CD4-positive, alpha-beta T cell (primary cell): Measurements from ENCODE around the gene CBL. TPM values are rescaled to one million over a fixed set of nuclear protein-coding genes. Genes with fewer than 3 reads are reported as not detected.

Experiments
- ATAC-seq: fragments of 200-7000 bp; cut with Tn5 transposase; one replicate; pipeline ENCODE4 v1.10.0; 2022; ENCODE audit warnings: mild to moderate bottlenecking; ENCODE audit not compliant: poor library complexity
- CTCF ChIA-PET: fragments of 350-600 bp; sonication (Branson Sonifier 250); formaldehyde crosslinking; loops from one replicate; lab custom pipeline; 2021; ENCODE audit warnings: antibody characterized with exemption, inconsistent platforms; lab: Charles Lee
- POLR2A ChIA-PET: fragments of 350-600 bp; sonication (Branson Sonifier 250); formaldehyde crosslinking; loops from one replicate; lab custom pipeline; 2021; ENCODE audit warnings: antibody characterized with exemption, inconsistent platforms; lab: Charles Lee
- DNase-seq, 14 experiments: peaks; one replicate each; pipeline ENCODE4 v3.0.0-alpha.2; 2013 to 2020; ENCODE audit warnings: mixed read lengths in 2 of 14
- H3K27ac ChIP-seq, 2 donors: one replicate each; pipeline versions ENCODE4 v1.5.1 to v1.7.0; 2013; ENCODE audit warnings: low read length in 2 of 2, low read depth in 1 of 2, mild to moderate bottlenecking in 1 of 2
- H3K27me3 ChIP-seq, 2 experiments: 1 replicate in 1 of 2; 2 replicates in 1 of 2; pipeline versions ENCODE4 v1.6.1 to v1.7.0; 2013; ENCODE audit warnings: low read length in 2 of 2, control low read depth in 1 of 2, mild to moderate bottlenecking in 1 of 2, moderate library complexity in 1 of 2; ENCODE audit not compliant: insufficient read depth in 2 of 2, control insufficient read depth in 1 of 2
- H3K36me3 ChIP-seq: one replicate; pipeline ENCODE4 v1.6.1; 2013; ENCODE audit warnings: low read length, control low read depth; ENCODE audit not compliant: insufficient read depth
- H3K4me1 ChIP-seq: one replicate; pipeline ENCODE4 v1.6.1; 2013; ENCODE audit warnings: low read length, control low read depth; ENCODE audit not compliant: insufficient read depth
- H3K4me3 ChIP-seq: one replicate; pipeline ENCODE4 v1.5.1; 2013; ENCODE audit warnings: mild to moderate bottlenecking, low read length, moderate library complexity
- H3K9me3 ChIP-seq, 2 experiments: 1 replicate in 1 of 2; 2 replicates in 1 of 2; pipeline versions ENCODE4 v1.6.1 to v1.7.0; 2013; ENCODE audit warnings: low read length in 2 of 2, mild to moderate bottlenecking in 2 of 2, control low read depth in 1 of 2, moderate library complexity in 1 of 2; ENCODE audit not compliant: control insufficient read depth in 1 of 2, insufficient read depth in 1 of 2
- H3K27ac Mint-ChIP-seq: one replicate; pipeline ENCODE4 v1.8.0; 2020; ENCODE audit warnings: mixed read lengths
- H3K27me3 Mint-ChIP-seq: one replicate; pipeline ENCODE4 v1.8.0; 2021; ENCODE audit warnings: mixed read lengths
- H3K36me3 Mint-ChIP-seq: one replicate; pipeline ENCODE4 v1.8.0; 2021; ENCODE audit warnings: low read depth, mixed read lengths
- H3K4me1 Mint-ChIP-seq: one replicate; pipeline ENCODE4 v1.8.0; 2021; ENCODE audit warnings: low read depth, mixed read lengths
- H3K4me3 Mint-ChIP-seq: one replicate; pipeline ENCODE4 v1.8.0; 2020; ENCODE audit warnings: mild to moderate bottlenecking, mixed read lengths
- H3K9me3 Mint-ChIP-seq: one replicate; pipeline ENCODE4 v1.8.0; 2020; ENCODE audit warnings: mixed read lengths
- intact Hi-C, 2 experiments: fragments of 100-400 bp; cut with DNase I in 1 of 2; cut with micrococcal nuclease in 1 of 2; formaldehyde crosslinking; loops; one replicate each; pipeline versions ENCODE4 v1.15.1 to v1.9.0; 2023 to 2025; cut with DNase I, micrococcal nuclease
- total RNA-seq, 174 experiments: library from RNA in 2 of 174; stranded (reverse) in 2 of 174; gene quantifications; one replicate each; pipeline ENCODE4 v1.2.3 and lab custom pipeline; 2021 to 2026
- TF ChIP-seq, protein P1 (sequence below): fragments of 200-600 bp; IDR thresholded peaks from one replicate; pipeline ENCODE4 v1.8.0; 2022; ENCODE audit warnings: antibody characterized with exemption, mild to moderate bottlenecking

The CBL gene
- total RNA-seq, 2 experiments from 2014 or later, result 19.5 to 20.8 TPM

DNA sequence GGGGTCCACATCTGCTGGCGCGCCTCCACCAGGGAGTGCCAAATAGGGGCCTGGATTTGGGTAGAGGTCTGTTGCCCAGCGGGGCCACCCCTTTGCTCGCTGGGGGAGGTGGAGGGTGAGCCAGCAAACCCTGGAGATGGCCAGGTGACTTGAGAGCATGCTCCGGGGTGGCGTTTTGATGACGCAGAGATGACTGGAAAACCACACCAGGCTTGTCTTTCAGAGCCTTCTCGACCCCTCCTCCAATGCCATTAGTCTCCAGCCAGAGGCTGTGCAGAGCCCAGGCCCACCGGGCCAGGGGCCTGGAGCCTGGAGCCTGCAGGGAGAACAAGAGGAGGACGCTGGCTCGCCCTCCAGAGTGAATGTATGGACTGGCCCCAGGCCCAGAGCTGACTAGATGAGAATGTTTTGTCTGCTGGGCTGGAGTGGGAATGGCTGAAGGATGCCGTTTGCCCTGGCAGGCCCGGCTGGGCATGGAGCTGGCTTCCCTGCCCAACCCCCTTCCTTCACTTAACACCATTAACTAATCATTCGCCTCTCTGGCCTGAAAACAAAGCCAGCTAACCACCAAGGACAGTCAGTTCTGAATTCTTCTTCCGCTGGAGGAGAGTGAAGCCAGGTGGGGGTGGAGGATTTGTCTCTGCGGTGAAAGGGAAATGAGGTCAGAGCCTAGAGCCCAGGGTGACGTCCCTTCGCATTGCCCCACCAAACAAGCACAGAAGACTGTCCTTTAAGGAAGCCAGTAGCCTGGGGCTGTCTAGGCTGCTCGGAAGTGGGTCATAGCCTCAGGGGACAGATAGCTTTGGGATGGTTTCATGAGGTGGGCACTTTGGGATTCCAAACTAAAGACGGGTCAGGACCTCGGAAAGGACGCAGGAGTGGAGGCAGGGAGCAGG, 112.3 kb downstream of the CBL start:
- Mint-ChIP-seq H3K9me3 (no peaks in the 10 kb centered on the region), H3K36me3 (no peaks in the 10 kb centered on the region), H3K4me1 (peaks cover 26% of the 10 kb centered on the region), H3K27ac (peak overlapping the region; percentile 77), H3K27me3 (peaks cover 41% of the 10 kb centered on the region), H3K4me3 (peak overlapping the region; percentile 91)
- no peaks in the 10 kb centered on the region for H3K9me3 ChIP-seq
- ATAC-seq, result peak; percentile 18
- peaks cover 82% of the 10 kb centered on the region for H3K4me1 ChIP-seq
- intact Hi-C loops, result no loop called here
- no peak overlapping the region for H3K4me3 ChIP-seq
- H3K27ac ChIP-seq, result peak overlapping the region in 1 of 2 donors; percentile 29
- DNase-seq, result peak in 4 of 14 experiments; percentile 33 to 84 (median 67)
- H3K27me3 ChIP-seq, result peaks cover 33 to 34% of the 10 kb centered on the region in 2 experiments
- TF ChIP-seq, protein P1, sequence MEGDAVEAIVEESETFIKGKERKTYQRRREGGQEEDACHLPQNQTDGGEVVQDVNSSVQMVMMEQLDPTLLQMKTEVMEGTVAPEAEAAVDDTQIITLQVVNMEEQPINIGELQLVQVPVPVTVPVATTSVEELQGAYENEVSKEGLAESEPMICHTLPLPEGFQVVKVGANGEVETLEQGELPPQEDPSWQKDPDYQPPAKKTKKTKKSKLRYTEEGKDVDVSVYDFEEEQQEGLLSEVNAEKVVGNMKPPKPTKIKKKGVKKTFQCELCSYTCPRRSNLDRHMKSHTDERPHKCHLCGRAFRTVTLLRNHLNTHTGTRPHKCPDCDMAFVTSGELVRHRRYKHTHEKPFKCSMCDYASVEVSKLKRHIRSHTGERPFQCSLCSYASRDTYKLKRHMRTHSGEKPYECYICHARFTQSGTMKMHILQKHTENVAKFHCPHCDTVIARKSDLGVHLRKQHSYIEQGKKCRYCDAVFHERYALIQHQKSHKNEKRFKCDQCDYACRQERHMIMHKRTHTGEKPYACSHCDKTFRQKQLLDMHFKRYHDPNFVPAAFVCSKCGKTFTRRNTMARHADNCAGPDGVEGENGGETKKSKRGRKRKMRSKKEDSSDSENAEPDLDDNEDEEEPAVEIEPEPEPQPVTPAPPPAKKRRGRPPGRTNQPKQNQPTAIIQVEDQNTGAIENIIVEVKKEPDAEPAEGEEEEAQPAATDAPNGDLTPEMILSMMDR, result no peak
- POLR2A ChIA-PET, result interaction anchor here (3.2 kb wide), 1 partner anchor 12 kb away, joined by 15 read pairs; no protein-coding TSS in a partner anchor
- H3K36me3 ChIP-seq, result no peaks in the 10 kb centered on the region
- CTCF ChIA-PET, result interaction anchor here (0.6 to 0.8 kb wide), 2 partner anchors 20 to 52 kb away, joined by 3 read pairs; no protein-coding TSS in a partner anchor

DNA sequence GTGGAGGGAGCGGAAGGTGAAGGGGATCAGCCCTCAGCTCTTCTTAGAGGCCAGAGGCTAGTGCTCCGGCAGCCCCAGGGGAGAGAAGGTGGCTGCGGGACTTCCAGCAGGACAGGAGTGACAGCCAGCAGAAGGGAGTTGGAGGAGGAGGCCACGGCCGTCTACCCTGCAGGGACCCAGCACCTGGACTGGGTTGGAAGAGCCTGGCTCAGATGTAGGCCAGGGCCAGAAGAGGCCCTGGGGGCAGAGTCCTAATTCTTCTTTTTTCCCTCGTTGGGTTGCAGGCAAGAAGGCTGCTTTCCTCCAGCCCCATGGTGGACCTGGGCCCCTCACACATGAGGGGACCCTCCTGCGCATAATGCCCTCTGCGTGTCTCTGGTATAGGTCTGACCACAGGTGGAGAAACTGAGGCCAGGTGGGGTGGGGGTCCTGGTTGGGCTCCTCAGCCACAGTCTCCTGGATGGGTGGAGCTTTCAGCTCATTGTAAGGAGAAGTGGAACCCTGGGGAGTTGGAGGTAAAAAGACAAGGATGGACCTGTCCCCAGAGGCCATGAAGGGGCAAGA, 113.1 kb downstream of the CBL start:
- H3K36me3 Mint-ChIP-seq, result no peaks in the 10 kb centered on the region
- Histone ChIP-seq H3K27me3 (peaks cover 33% of the 10 kb centered on the region in 2 experiments), H3K27ac (peak overlapping the region in 1 of 2 donors; percentile 29), H3K4me3 (no peak overlapping the region), H3K36me3 (no peaks in the 10 kb centered on the region), H3K4me1 (peaks cover 85% of the 10 kb centered on the region), H3K9me3 (no peaks in the 10 kb centered on the region)
- peaks cover 29% of the 10 kb centered on the region for H3K4me1 Mint-ChIP-seq
- POLR2A ChIA-PET, result no interaction called here
- intact Hi-C loops, result no loop called here
- ATAC-seq, result no peak
- TF ChIP-seq, protein P1, result no peak
- CTCF ChIA-PET, result interaction anchor here (0.7 to 0.8 kb wide), 2 partner anchors 19 to 35 kb away, joined by 3 read pairs; no protein-coding TSS in a partner anchor
- H3K9me3 Mint-ChIP-seq, result no peaks in the 10 kb centered on the region
- H3K27ac Mint-ChIP-seq, result peak overlapping the region; percentile 77
- peak overlapping the region; percentile 91 for H3K4me3 Mint-ChIP-seq
- peaks cover 40% of the 10 kb centered on the region for H3K27me3 Mint-ChIP-seq
- no peak for DNase-seq

- ChIA-PET POLR2A (no interaction called here), CTCF (interaction anchor here (0.7 kb wide), 1 partner anchor 35 kb away, joined by 3 read pairs; no protein-coding TSS in a partner anchor)
- Histone ChIP-seq H3K27ac (no peak overlapping the region), H3K27me3 (peaks cover 28 to 29% of the 10 kb centered on the region in 2 experiments), H3K36me3 (no peaks in the 10 kb centered on the region), H3K9me3 (no peaks in the 10 kb centered on the region), H3K4me3 (no peak overlapping the region), H3K4me1 (peaks cover 80% of the 10 kb centered on the region)
- ATAC-seq, result no peak
- Mint-ChIP-seq H3K36me3 (no peaks in the 10 kb centered on the region), H3K4me3 (peak overlapping the region; percentile 91), H3K4me1 (peaks cover 29% of the 10 kb centered on the region), H3K27me3 (peaks cover 34% of the 10 kb centered on the region), H3K9me3 (no peaks in the 10 kb centered on the region), H3K27ac (peak overlapping the region; percentile 77)
- TF ChIP-seq, protein P1, result no peak
- intact Hi-C loops, result loop anchor here (5.0 kb wide), 1 partner anchor 37 kb away; no protein-coding TSS in a partner anchor
- DNase-seq, result no peak
Observed at GRCh38 chr11:119319700-119320239, 113.6 kb downstream of the CBL start.
